ENCODE results near the gene AMBN. TPM values are rescaled to one million over a fixed set of nuclear protein-coding genes. Genes with fewer than 3 reads are reported as not detected.

AMBN gene
- total and polyA plus RNA-seq, 2 of the 13 experiments (the other 11 are each of a cell fraction or from before 2014, with no cell fraction given), result not detected

GRCh38 chr4:70600977-70601376 is 8.9 kb downstream of the AMBN start:
- CTCF ChIA-PET (ENCODE audit: low intra/inter-chr PET ratio, low total read pairs), result interaction anchor here (0.7 to 1.8 kb wide), 2 partner anchors 409 to 1113 kb away, joined by 3 to 6 read pairs; no protein-coding TSS in a partner anchor
- ATAC-seq (no peak), DNase-seq (ENCODE audit: low spot score) (no peak), FAIRE-seq (no peak)
- Histone ChIP-seq H3K9me3 (ENCODE audit: low read length) (no peaks in the 10 kb centered on the region), H3K79me2 (ENCODE audit: insufficient read depth, low read length) (no peaks in the 10 kb centered on the region), H3K4me3 (replicated peaks in 1 of 3; ENCODE audit: insufficient read depth in 1 of 3, low read depth in 2 of 3, low read length in 3 of 3) (no peak overlapping the region), H3K27ac (ENCODE audit: extremely low read length, insufficient read depth, low read length) (no peak overlapping the region), H3K4me1 (ENCODE audit: insufficient read depth, low read length) (no peaks in the 10 kb centered on the region), H3K27me3 (ENCODE audit: control insufficient read depth in 1 of 2, insufficient read depth in 2 of 2, low read length in 2 of 2) (no peaks in the 10 kb centered on the region), H3K36me3 (replicated peaks in 1 of 2; ENCODE audit: control insufficient read depth in 1 of 2, insufficient read depth in 2 of 2, low read length in 2 of 2) (no peaks in the 10 kb centered on the region), H3K4me2 (ENCODE audit: low read depth, low read length) (no peak overlapping the region), H2AFZ (ENCODE audit: low read length) (no peak overlapping the region), H4K20me1 (ENCODE audit: insufficient read depth, low read length) (no peaks in the 10 kb centered on the region), H3K9ac (ENCODE audit: insufficient read depth, low read depth, low read length) (no peak overlapping the region)
- in situ Hi-C loops (cut with HindIII; ENCODE audit: extremely low pct_ligation_motif_present, low pct_unique_long_range_greater_than_20kb), result no loop called here
- 32% methylated on average over 5 of the region's 5 CpGs for WGBS (ENCODE audit: low lambda C conversion rate)
- BruUV-seq (replicated peaks), result no TSS peak
- POLR2A ChIA-PET, result no interaction called here
- intact Hi-C loops (cut with micrococcal nuclease; ENCODE audit: unreplicated experiment), result loop anchor here (2.0 to 10.0 kb wide), 4 partner anchors 86 to 1704 kb away; partner anchors contain the start of gene UTP3
- TF ChIP-seq TGIF2 (CRISPR knock-in tag; IDR thresholded peaks at IDR 0.05) (no peak), THAP8 (CRISPR knock-in tag; IDR thresholded peaks at IDR 0.05; ENCODE audit: borderline replicate concordance) (no peak), REXO4 (CRISPR knock-in tag; IDR thresholded peaks at IDR 0.05; ENCODE audit: borderline replicate concordance) (no peak), NR2F2 (IDR thresholded peaks at IDR 0.05; ENCODE audit: borderline replicate concordance, low read depth) (no peak), ZNF652 (CRISPR knock-in tag; IDR thresholded peaks at IDR 0.05; ENCODE audit: borderline replicate concordance, low read depth) (no peak)

DNA sequence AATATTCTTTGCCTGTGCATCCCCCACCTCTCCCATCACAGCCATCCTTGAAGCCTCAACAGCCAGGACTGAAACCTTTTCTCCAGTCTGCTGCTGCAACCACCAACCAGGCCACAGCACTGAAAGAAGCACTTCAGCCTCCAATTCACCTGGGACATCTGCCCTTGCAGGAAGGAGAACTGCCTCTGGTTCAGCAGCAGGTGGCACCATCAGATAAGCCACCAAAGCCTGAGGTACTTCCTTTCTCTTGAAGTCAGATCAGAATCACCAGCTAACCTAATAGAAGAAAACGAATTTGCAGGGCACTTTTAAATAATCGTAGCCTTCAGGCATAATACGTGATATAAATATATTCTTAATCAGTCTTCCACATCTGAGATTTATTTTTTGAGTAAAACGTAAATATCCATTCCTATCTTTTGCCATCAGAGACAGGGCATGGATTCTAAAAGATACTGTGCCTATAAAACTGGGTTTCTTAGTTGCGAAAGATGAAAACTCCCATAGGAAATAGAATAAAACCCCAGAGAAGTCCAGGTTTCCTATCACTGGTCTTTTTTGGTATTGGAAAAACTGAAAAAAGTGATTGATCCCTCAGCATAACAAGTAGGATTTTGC is 9.5 kb downstream of the AMBN start:
- Histone ChIP-seq H3K36me3 (replicated peaks in 1 of 2; ENCODE audit: control insufficient read depth in 1 of 2, insufficient read depth in 2 of 2, low read length in 2 of 2) (no peaks in the 10 kb centered on the region), H3K9me3 (ENCODE audit: low read length) (no peaks in the 10 kb centered on the region), H3K27ac (ENCODE audit: extremely low read length, insufficient read depth, low read length) (no peak overlapping the region), H3K9ac (ENCODE audit: insufficient read depth, low read depth, low read length) (no peak overlapping the region), H3K79me2 (ENCODE audit: insufficient read depth, low read length) (no peaks in the 10 kb centered on the region), H2AFZ (ENCODE audit: low read length) (no peak overlapping the region), H3K4me2 (ENCODE audit: low read depth, low read length) (no peak overlapping the region), H3K4me1 (ENCODE audit: insufficient read depth, low read length) (no peaks in the 10 kb centered on the region), H4K20me1 (ENCODE audit: insufficient read depth, low read length) (no peaks in the 10 kb centered on the region), H3K27me3 (ENCODE audit: control insufficient read depth in 1 of 2, insufficient read depth in 2 of 2, low read length in 2 of 2) (no peaks in the 10 kb centered on the region), H3K4me3 (replicated peaks in 1 of 3; ENCODE audit: insufficient read depth in 1 of 3, low read depth in 2 of 3, low read length in 3 of 3) (no peak overlapping the region)
- FAIRE-seq, result peak; percentile 50
- no TSS peak for BruUV-seq (replicated peaks)
- CTCF ChIA-PET (ENCODE audit: low intra/inter-chr PET ratio, low total read pairs), result interaction anchor here (0.7 to 1.8 kb wide), 2 partner anchors 409 to 1112 kb away, joined by 3 to 6 read pairs; no protein-coding TSS in a partner anchor
- ATAC-seq, result peak; percentile 95
- intact Hi-C loops (cut with micrococcal nuclease; ENCODE audit: unreplicated experiment), result loop anchor here (2.0 to 10.0 kb wide), 4 partner anchors 86 to 1703 kb away; partner anchors contain the start of gene UTP3
- 26% methylated on average over 5 of the region's 5 CpGs for WGBS (ENCODE audit: low lambda C conversion rate)
- peak; percentile 62 for DNase-seq (ENCODE audit: low spot score)
- POLR2A ChIA-PET, result no interaction called here
- in situ Hi-C loops (cut with HindIII; ENCODE audit: extremely low pct_ligation_motif_present, low pct_unique_long_range_greater_than_20kb), result no loop called here
- peak; percentile 58; the same call in 1 of the 2 replicates for TF ChIP-seq ELF3 (CRISPR knock-in tag; IDR thresholded peaks at IDR 0.05)
- no peak for TF ChIP-seq FOSL2 (CRISPR knock-in tag; IDR thresholded peaks at IDR 0.05)
- TF ChIP-seq, protein P1, sequence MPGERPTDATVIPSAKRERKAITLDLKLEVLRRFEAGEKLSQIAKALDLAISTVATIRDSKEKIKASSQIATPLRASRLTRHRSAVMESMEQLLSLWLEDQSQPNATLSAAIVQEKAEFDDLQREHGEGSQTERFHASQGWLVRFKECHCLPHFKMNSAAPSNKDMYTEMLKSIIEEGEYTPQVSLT (CRISPR knock-in tag; IDR thresholded peaks at IDR 0.05; ENCODE audit: borderline replicate concordance, low read depth), result no peak
- TF ChIP-seq POLR2A (IDR thresholded peaks at IDR 0.05; ENCODE audit: insufficient read depth in 1 of 2, low read depth in 2 of 2, low read length in 2 of 2), result no peak
- no peak for TF ChIP-seq ZSCAN12 (CRISPR knock-in tag; IDR thresholded peaks at IDR 0.05)
- no peak for TF ChIP-seq SP2 (CRISPR knock-in tag; IDR thresholded peaks at IDR 0.05)
- peak; percentile 69 for TF ChIP-seq RAD21 (CRISPR knock-in tag; IDR thresholded peaks at IDR 0.05)
- peak; percentile 93 for TF ChIP-seq STAG1 (CRISPR knock-in tag; IDR thresholded peaks at IDR 0.05)
- TF ChIP-seq ZNF20 (CRISPR knock-in tag; IDR thresholded peaks at IDR 0.05), result no peak
- no peak for TF ChIP-seq XBP1 (CRISPR knock-in tag; IDR thresholded peaks at IDR 0.05)
- no peak for TF ChIP-seq ZBTB8A (CRISPR knock-in tag; IDR thresholded peaks at IDR 0.05; ENCODE audit: borderline replicate concordance, low read depth)
- TF ChIP-seq ZNF136 (CRISPR knock-in tag; IDR thresholded peaks at IDR 0.05; ENCODE audit: low read depth), result no peak
